Stimulated activated CD8-positive, alpha-beta memory T cell treated with anti-CD3 and anti-CD28 coated beads, Interleukin-15, amount 100 ng/mL, for 24 hours (primary cell): ENCODE data around the gene SLC24A3.

Source experiments
- DNase-seq: peaks from one replicate; pipeline ENCODE4 v3.0.0-alpha.2; 2020; ENCODE audit warnings: low read depth

The SLC24A3 gene

GRCh38 chr20:19679900-19680495, 467.6 kb downstream of the SLC24A3 start:
- no peak for DNase-seq

GRCh38 chr20:19682249-19682648, 469.8 kb downstream of the SLC24A3 start:
- no peak for DNase-seq

GRCh38 chr20:19683188-19683587, 470.7 kb downstream of the SLC24A3 start:
- no peak for DNase-seq

GRCh38 chr20:19683822-19684221, 471.4 kb downstream of the SLC24A3 start:
- DNase-seq: no peak

- no peak for DNase-seq
These were observed 475.8 kb downstream of the SLC24A3 start for GRCh38 chr20:19688031-19688806.

- DNase-seq: no peak
These were observed 478.0 kb downstream of the SLC24A3 start for GRCh38 chr20:19690462-19690861.

- DNase-seq: no peak
These were observed 478.7 kb downstream of the SLC24A3 start for GRCh38 chr20:19691125-19691524.

GRCh38 chr20:19692100-19692499, 479.7 kb downstream of the SLC24A3 start:
- no peak for DNase-seq

GRCh38 chr20:19692685-19693119, 480.3 kb downstream of the SLC24A3 start:
- peak; percentile 47 for DNase-seq

GRCh38 chr20:19693508-19693907, 481.1 kb downstream of the SLC24A3 start:
- no peak for DNase-seq

- DNase-seq: no peak
These were observed 482.6 kb downstream of the SLC24A3 start for GRCh38 chr20:19695081-19695480.

GRCh38 chr20:19696620-19697019, 484.2 kb downstream of the SLC24A3 start:
- DNase-seq: no peak

GRCh38 chr20:19697415-19697814, 485.0 kb downstream of the SLC24A3 start:
- DNase-seq: no peak

GRCh38 chr20:19699180-19699971, 486.9 kb downstream of the SLC24A3 start:
- no peak for DNase-seq

GRCh38 chr20:19701429-19701828, 489.0 kb downstream of the SLC24A3 start:
- no peak for DNase-seq

- DNase-seq: no peak
These were observed 494.0 kb downstream of the SLC24A3 start for GRCh38 chr20:19706463-19706862.

GRCh38 chr20:19709635-19710335, 497.3 kb downstream of the SLC24A3 start:
- no peak for DNase-seq

GRCh38 chr20:19710336-19711120, 498.1 kb downstream of the SLC24A3 start:
- no peak for DNase-seq

GRCh38 chr20:19711126-19711525, 498.7 kb downstream of the SLC24A3 start:
- DNase-seq: no peak

- DNase-seq: no peak
These were observed 500.3 kb downstream of the SLC24A3 start for GRCh38 chr20:19712721-19713260.
